Keratinocyte (primary cell): Measurements from ENCODE around the gene NAALADL2. TPM values are rescaled to one million over a fixed set of nuclear protein-coding genes. Genes with fewer than 3 reads are reported as not detected.

ENCODE experiments used
- DNase-seq: peaks from one replicate; pipeline ENCODE4 v3.0.0-alpha.2; 2011; ENCODE audit warnings: low read depth, missing footprints, low spot score
- FAIRE-seq: peaks from 2 replicates; lab custom pipeline; 2011; peaks lifted over from hg19 to GRCh38; lab: Jason Lieb, UNC
- H2AFZ ChIP-seq: 2 replicates; pipeline ENCODE4 v1.6.0; 2012; ENCODE audit warnings: low read length, control low read depth, inconsistent platforms; ENCODE audit not compliant: control insufficient read depth
- H3K27ac ChIP-seq: 2 replicates; pipeline ENCODE4 v1.5.1; 2011; ENCODE audit warnings: low read length; ENCODE audit not compliant: control insufficient read depth, insufficient read depth
- H3K27me3 ChIP-seq: 3 replicates; pipeline ENCODE4 v1.6.0; 2011; ENCODE audit warnings: low read length; ENCODE audit not compliant: control insufficient read depth, insufficient read depth; ENCODE audit errors: extremely low read depth
- H3K36me3 ChIP-seq, 2 experiments: 2 replicates in 1 of 2; 3 replicates in 1 of 2; pipeline ENCODE4 v1.5.1; 2011; ENCODE audit warnings: low read length in 2 of 2, mild to moderate bottlenecking in 1 of 2; ENCODE audit not compliant: control insufficient read depth in 2 of 2, insufficient read depth in 2 of 2; ENCODE audit errors: extremely low read depth in 1 of 2
- H3K4me1 ChIP-seq: 3 replicates; pipeline ENCODE4 v1.5.1; 2011; ENCODE audit warnings: low read length; ENCODE audit not compliant: control insufficient read depth, insufficient read depth; ENCODE audit errors: extremely low read depth
- H3K4me2 ChIP-seq: 3 replicates; pipeline ENCODE4 v1.6.0; 2011; ENCODE audit warnings: low read depth, low read length; ENCODE audit not compliant: control insufficient read depth, insufficient read depth; ENCODE audit errors: extremely low read depth
- H3K4me3 ChIP-seq, 3 experiments: fragments of 200-600 bp in 1 of 3; sonication (generic) in 1 of 3; 2 replicates in 2 of 3; 3 replicates in 1 of 3; pipeline ENCODE4 v1.5.1; 2011 to 2016; ENCODE audit warnings: low read length in 3 of 3, mild to moderate bottlenecking in 3 of 3, control low read depth in 2 of 3, inconsistent platforms in 1 of 3, low read depth in 1 of 3, mixed read lengths in 1 of 3, mixed run types in 1 of 3, moderate library complexity in 1 of 3; ENCODE audit not compliant: control insufficient read depth in 2 of 3, insufficient read depth in 2 of 3; ENCODE audit errors: extremely low read depth in 1 of 3
- H3K79me2 ChIP-seq: 2 replicates; pipeline ENCODE4 v1.6.0; 2012; ENCODE audit warnings: low read length; ENCODE audit not compliant: control insufficient read depth, insufficient read depth
- H3K9ac ChIP-seq: 3 replicates; pipeline ENCODE4 v1.6.0; 2011; ENCODE audit warnings: low read length; ENCODE audit not compliant: control insufficient read depth, insufficient read depth; ENCODE audit errors: extremely low read depth
- H3K9me1 ChIP-seq: 3 replicates; pipeline ENCODE4 v1.6.0; 2011; ENCODE audit warnings: low read length; ENCODE audit not compliant: control insufficient read depth, insufficient read depth; ENCODE audit errors: extremely low read depth
- H3K9me3 ChIP-seq: 2 replicates; pipeline ENCODE4 v1.5.1; 2012; ENCODE audit warnings: low read depth, low read length; ENCODE audit not compliant: control insufficient read depth
- H4K20me1 ChIP-seq: 3 replicates; pipeline ENCODE4 v1.6.0; 2011; ENCODE audit warnings: low read length; ENCODE audit not compliant: control insufficient read depth, insufficient read depth; ENCODE audit errors: extremely low read depth
- EZH2 ChIP-seq: IDR thresholded peaks from one replicate; pipeline ENCODE4 v1.6.1; 2012; ENCODE audit warnings: inconsistent platforms, mild to moderate bottlenecking, low read length, moderate library complexity
- dilution Hi-C: fragments of 300-500 bp; cut with MboI; formaldehyde crosslinking; loops from one replicate; pipeline ENCODE4 v1.7.0; 2020; ENCODE audit warnings: low sequenced_read_pairs; ENCODE audit not compliant: extremely low pct_ligation_motif_present
- polyA plus RNA-seq, 5 experiments: library from polyadenylated mRNA; depleted of rRNA in 3 of 5; stranded (reverse) in 3 of 5; stranded (forward) in 1 of 5; unstranded in 1 of 5; fragments of >200 nt; gene quantifications; 1 replicate in 1 of 5; 2 replicates in 3 of 5; 3 replicates in 1 of 5; pipeline versions ENCODE4 v1.2.1 to v1.2.3, GENCODE V29; 2011 to 2012; ENCODE audit warnings: missing spikeins in 2 of 5, low read depth in 1 of 5, low replicate concordance in 1 of 5
- TF ChIP-seq, protein P1 (sequence below), 3 experiments: IDR thresholded peaks in 1 of 3; conservative IDR thresholded peaks in 1 of 3; optimal IDR thresholded peaks in 1 of 3; 2 replicates in 2 of 3; 3 replicates in 1 of 3; pipeline versions ENCODE3 to v1.5.1; 2011; ENCODE audit warnings: low read length in 3 of 3, mild to moderate bottlenecking in 3 of 3, moderate library complexity in 2 of 3, control low read depth in 1 of 3, inconsistent platforms in 1 of 3; ENCODE audit not compliant: insufficient read depth in 2 of 3; ENCODE audit errors: extremely low read depth in 1 of 3

The NAALADL2 gene
- polyA plus RNA-seq, 1 donor (not counting 4 experiments of a cell fraction or from before 2014, with no cell fraction given), result 0.75 TPM

DNA sequence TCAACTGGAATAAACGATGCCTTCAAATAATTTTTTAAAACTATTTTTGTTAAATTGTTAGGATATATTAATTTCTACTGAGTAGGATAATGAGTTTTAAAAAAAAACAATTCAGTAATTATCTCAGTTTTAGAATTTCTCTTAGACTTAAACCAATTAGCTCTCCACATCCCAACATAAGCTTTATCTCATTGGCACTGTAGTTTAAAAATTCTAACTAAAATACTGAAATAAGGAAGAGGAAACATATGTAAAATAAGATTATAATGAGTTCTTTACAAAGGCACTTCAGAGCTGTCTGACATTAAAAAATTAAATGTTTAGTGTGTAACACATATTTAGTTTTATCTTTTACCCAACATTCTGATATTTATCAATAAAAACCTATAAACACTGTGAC is 558.3 kb downstream of the NAALADL2 start:
- H3K4me1 ChIP-seq, result no peaks in the 10 kb centered on the region
- dilution Hi-C loops, result no loop called here
- no peak overlapping the region for H3K4me3 ChIP-seq
- H4K20me1 ChIP-seq, result no peaks in the 10 kb centered on the region
- no peak overlapping the region for H3K4me2 ChIP-seq
- H3K36me3 ChIP-seq, result no peaks in the 10 kb centered on the region
- no peak for DNase-seq
- no peak overlapping the region for H3K9ac ChIP-seq
- no peaks in the 10 kb centered on the region for H3K79me2 ChIP-seq
- no peak overlapping the region for H3K27ac ChIP-seq
- H3K9me3 ChIP-seq, result no peaks in the 10 kb centered on the region
- H2AFZ ChIP-seq, result no peak overlapping the region
- no peaks in the 10 kb centered on the region for H3K9me1 ChIP-seq
- TF ChIP-seq, protein P1, sequence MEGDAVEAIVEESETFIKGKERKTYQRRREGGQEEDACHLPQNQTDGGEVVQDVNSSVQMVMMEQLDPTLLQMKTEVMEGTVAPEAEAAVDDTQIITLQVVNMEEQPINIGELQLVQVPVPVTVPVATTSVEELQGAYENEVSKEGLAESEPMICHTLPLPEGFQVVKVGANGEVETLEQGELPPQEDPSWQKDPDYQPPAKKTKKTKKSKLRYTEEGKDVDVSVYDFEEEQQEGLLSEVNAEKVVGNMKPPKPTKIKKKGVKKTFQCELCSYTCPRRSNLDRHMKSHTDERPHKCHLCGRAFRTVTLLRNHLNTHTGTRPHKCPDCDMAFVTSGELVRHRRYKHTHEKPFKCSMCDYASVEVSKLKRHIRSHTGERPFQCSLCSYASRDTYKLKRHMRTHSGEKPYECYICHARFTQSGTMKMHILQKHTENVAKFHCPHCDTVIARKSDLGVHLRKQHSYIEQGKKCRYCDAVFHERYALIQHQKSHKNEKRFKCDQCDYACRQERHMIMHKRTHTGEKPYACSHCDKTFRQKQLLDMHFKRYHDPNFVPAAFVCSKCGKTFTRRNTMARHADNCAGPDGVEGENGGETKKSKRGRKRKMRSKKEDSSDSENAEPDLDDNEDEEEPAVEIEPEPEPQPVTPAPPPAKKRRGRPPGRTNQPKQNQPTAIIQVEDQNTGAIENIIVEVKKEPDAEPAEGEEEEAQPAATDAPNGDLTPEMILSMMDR (optimal IDR thresholded peaks at IDR 0.05 in 1 of 3, IDR thresholded peaks at IDR 0.05 in 1 of 3, conservative IDR thresholded peaks at IDR 0.05 in 1 of 3; ENCODE audit: extremely low read depth in 1 of 3, insufficient read depth in 2 of 3, low read length in 3 of 3), result no peak
- no peak for TF ChIP-seq EZH2
- H3K27me3 ChIP-seq, result no peaks in the 10 kb centered on the region
- FAIRE-seq, result no peak

DNA sequence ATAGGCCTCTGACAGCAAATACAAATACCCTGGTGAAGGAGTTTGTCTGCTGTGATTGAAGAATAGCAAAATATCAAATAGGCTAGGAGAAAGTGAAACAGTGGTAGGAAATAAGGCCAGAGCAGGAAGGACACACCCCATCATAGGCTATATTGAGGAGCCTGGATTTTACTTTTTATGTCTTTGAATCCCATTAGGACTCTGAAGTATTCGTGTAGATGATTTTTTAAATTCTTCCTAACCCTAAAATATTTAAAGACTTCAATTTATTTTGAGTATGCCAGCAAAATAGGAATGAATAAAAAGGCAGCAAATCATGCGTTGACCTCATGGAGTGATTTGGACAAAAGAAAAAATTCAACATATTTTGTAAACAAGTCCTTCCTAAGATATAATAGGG is 562.8 kb downstream of the NAALADL2 start:
- dilution Hi-C loops, result no loop called here
- TF ChIP-seq EZH2, result no peak
- TF ChIP-seq, protein P1 (optimal IDR thresholded peaks at IDR 0.05 in 1 of 3, IDR thresholded peaks at IDR 0.05 in 1 of 3, conservative IDR thresholded peaks at IDR 0.05 in 1 of 3; ENCODE audit: extremely low read depth in 1 of 3, insufficient read depth in 2 of 3, low read length in 3 of 3), result no peak
- Histone ChIP-seq H2AFZ (no peak overlapping the region), H3K9me1 (no peaks in the 10 kb centered on the region), H3K4me3 (no peak overlapping the region), H3K79me2 (no peaks in the 10 kb centered on the region), H3K27ac (no peak overlapping the region), H3K9me3 (no peaks in the 10 kb centered on the region), H3K4me2 (no peak overlapping the region), H3K4me1 (no peaks in the 10 kb centered on the region), H3K9ac (no peak overlapping the region), H3K36me3 (no peaks in the 10 kb centered on the region), H3K27me3 (no peaks in the 10 kb centered on the region), H4K20me1 (no peaks in the 10 kb centered on the region)
- no peak for FAIRE-seq
- no peak for DNase-seq
